Measurements from ENCODE around the gene NSD2. TPM values are rescaled to one million over a fixed set of nuclear protein-coding genes. Genes with fewer than 3 reads are reported as not detected.

NSD2 gene
- total RNA-seq, 1 donor from 2014 or later = 176 TPM

GRCh38 chr4:1901127-1901526 is 29.9 kb downstream of the NSD2 start:
- H3K9me3 ChIP-seq (ENCODE audit: low read depth) = no peaks in the 10 kb centered on the region
- H3K4me1 ChIP-seq = peaks cover 5% of the 10 kb centered on the region
- no peak overlapping the region for H3K4me3 ChIP-seq
- Mint-ChIP-seq H3K36me3 (peaks cover 39% of the 10 kb centered on the region), H3K9me3 (no peaks in the 10 kb centered on the region), H3K27ac (no peak overlapping the region), H3K27me3 (ENCODE audit: insufficient read depth, low read depth) (peaks cover 2% of the 10 kb centered on the region), H3K4me1 (peaks cover 26% of the 10 kb centered on the region), H3K4me3 (no peak overlapping the region)
- H3K36me3 ChIP-seq = no peaks in the 10 kb centered on the region
- H3K4me2 ChIP-seq = no peak overlapping the region
- H3K9ac ChIP-seq = no peak overlapping the region
- H2AFZ ChIP-seq (replicated peaks) = no peak overlapping the region
- no peak overlapping the region for H3K27ac ChIP-seq
- H3K79me2 ChIP-seq (ENCODE audit: low read depth) = peaks cover 100% of the 10 kb centered on the region
- TF ChIP-seq EZH2phosphoT487 (IDR thresholded peaks at IDR 0.05) = no peak
- no peak for TF ChIP-seq EZH2 (IDR thresholded peaks at IDR 0.05)
- TF ChIP-seq CTCF (IDR thresholded peaks at IDR 0.05) = no peak
- H3K27me3 ChIP-seq = no peaks in the 10 kb centered on the region
- H3F3A ChIP-seq (ENCODE audit: low read depth) = peaks cover 32% of the 10 kb centered on the region
- H4K20me1 ChIP-seq (ENCODE audit: low read depth) = peaks cover 100% of the 10 kb centered on the region
- DNase-seq (ENCODE audit: low spot score) = no peak

GRCh38 chr4:1902243-1902642 is 31.1 kb downstream of the NSD2 start:
- Mint-ChIP-seq H3K4me3 (no peak overlapping the region), H3K4me1 (peaks cover 31% of the 10 kb centered on the region)

GRCh38 chr4:1903035-1903434 is 31.8 kb downstream of the NSD2 start:
- H3K4me3 ChIP-seq = no peak overlapping the region
- peaks cover 100% of the 10 kb centered on the region for H4K20me1 ChIP-seq (ENCODE audit: low read depth)
- peaks cover 23% of the 10 kb centered on the region for H3F3A ChIP-seq (ENCODE audit: low read depth)
- no peaks in the 10 kb centered on the region for H3K27me3 ChIP-seq
- no peak overlapping the region for H3K9ac ChIP-seq
- peaks cover 2% of the 10 kb centered on the region for H3K27me3 Mint-ChIP-seq (ENCODE audit: insufficient read depth, low read depth)
- H3K36me3 Mint-ChIP-seq = peaks cover 47% of the 10 kb centered on the region
- peaks cover 35% of the 10 kb centered on the region for H3K4me1 Mint-ChIP-seq
- no peak overlapping the region for H3K27ac ChIP-seq
- no peak for TF ChIP-seq EZH2 (IDR thresholded peaks at IDR 0.05)
- TF ChIP-seq CTCF (IDR thresholded peaks at IDR 0.05) = no peak
- TF ChIP-seq EZH2phosphoT487 (IDR thresholded peaks at IDR 0.05) = no peak
- DNase-seq (ENCODE audit: low spot score) = no peak
- no peak overlapping the region for H3K4me2 ChIP-seq
- H2AFZ ChIP-seq (replicated peaks) = no peak overlapping the region
- H3K9me3 Mint-ChIP-seq = no peaks in the 10 kb centered on the region
- H3K36me3 ChIP-seq = no peaks in the 10 kb centered on the region
- H3K79me2 ChIP-seq (ENCODE audit: low read depth) = peaks cover 100% of the 10 kb centered on the region
- no peaks in the 10 kb centered on the region for H3K9me3 ChIP-seq (ENCODE audit: low read depth)
- H3K4me3 Mint-ChIP-seq = no peak overlapping the region
- no peak overlapping the region for H3K27ac Mint-ChIP-seq
- peaks cover 10% of the 10 kb centered on the region for H3K4me1 ChIP-seq

More at GRCh38 chr4:1902243-1902642, 31.1 kb downstream of the NSD2 start:
- no peaks in the 10 kb centered on the region for H3K9me3 ChIP-seq (ENCODE audit: low read depth)
- H3K36me3 Mint-ChIP-seq = peaks cover 44% of the 10 kb centered on the region
- H3K27me3 ChIP-seq = no peaks in the 10 kb centered on the region
- H3K79me2 ChIP-seq (ENCODE audit: low read depth) = peaks cover 100% of the 10 kb centered on the region
- H3K27ac ChIP-seq = no peak overlapping the region
- no peak overlapping the region for H3K9ac ChIP-seq
- H4K20me1 ChIP-seq (ENCODE audit: low read depth) = peaks cover 100% of the 10 kb centered on the region
- H3K36me3 ChIP-seq = no peaks in the 10 kb centered on the region
- no peaks in the 10 kb centered on the region for H3K9me3 Mint-ChIP-seq
- H3F3A ChIP-seq (ENCODE audit: low read depth) = peaks cover 25% of the 10 kb centered on the region
- no peak overlapping the region for H3K4me2 ChIP-seq
- H3K4me3 ChIP-seq = no peak overlapping the region
- no peak overlapping the region for H3K27ac Mint-ChIP-seq
- peaks cover 5% of the 10 kb centered on the region for H3K4me1 ChIP-seq
- peaks cover 2% of the 10 kb centered on the region for H3K27me3 Mint-ChIP-seq (ENCODE audit: insufficient read depth, low read depth)
- no peak for DNase-seq (ENCODE audit: low spot score)
- TF ChIP-seq EZH2 (IDR thresholded peaks at IDR 0.05) = no peak
- TF ChIP-seq CTCF (IDR thresholded peaks at IDR 0.05) = no peak
- TF ChIP-seq EZH2phosphoT487 (IDR thresholded peaks at IDR 0.05) = no peak
- no peak overlapping the region for H2AFZ ChIP-seq (replicated peaks)
